ENCODE results near the gene GALE. TPM values are rescaled to one million over a fixed set of nuclear protein-coding genes. Genes with fewer than 3 reads are reported as not detected.

GALE gene
- total RNA-seq, 4 donors from 2014 or later, result 14.1 to 16.7 (median 15.0) TPM

DNA sequence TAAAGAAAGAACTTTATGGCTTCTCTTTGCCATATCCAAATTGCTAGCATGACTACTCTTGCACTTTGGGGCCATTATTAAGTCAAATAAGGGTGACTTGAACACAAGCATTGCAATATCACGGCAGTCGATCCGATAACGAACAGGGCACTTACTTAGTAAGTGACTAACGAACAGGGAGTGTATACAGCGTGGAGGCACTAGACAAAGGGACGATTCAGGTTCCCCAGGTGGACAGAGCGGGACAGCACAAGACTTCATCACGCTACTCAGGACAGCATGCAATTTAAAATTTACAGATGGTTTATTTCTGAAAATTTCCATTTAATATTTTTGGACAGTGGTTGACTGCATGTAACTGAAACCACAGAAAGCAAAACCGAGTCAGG, 27.7 kb downstream of the GALE start:
- no peak overlapping the region for H3K4me3 ChIP-seq
- H3K27ac ChIP-seq, result no peak overlapping the region
- H3K36me3 ChIP-seq, result no peaks in the 10 kb centered on the region
- intact Hi-C loops (cut with DNase I; ENCODE audit: low total_unique reads), result no loop called here
- H3K27me3 ChIP-seq, result no peaks in the 10 kb centered on the region
- no peaks in the 10 kb centered on the region for H3K9me3 ChIP-seq
- no peak for TF ChIP-seq POLR2A (IDR thresholded peaks at IDR 0.05)
- TF ChIP-seq, protein P1, sequence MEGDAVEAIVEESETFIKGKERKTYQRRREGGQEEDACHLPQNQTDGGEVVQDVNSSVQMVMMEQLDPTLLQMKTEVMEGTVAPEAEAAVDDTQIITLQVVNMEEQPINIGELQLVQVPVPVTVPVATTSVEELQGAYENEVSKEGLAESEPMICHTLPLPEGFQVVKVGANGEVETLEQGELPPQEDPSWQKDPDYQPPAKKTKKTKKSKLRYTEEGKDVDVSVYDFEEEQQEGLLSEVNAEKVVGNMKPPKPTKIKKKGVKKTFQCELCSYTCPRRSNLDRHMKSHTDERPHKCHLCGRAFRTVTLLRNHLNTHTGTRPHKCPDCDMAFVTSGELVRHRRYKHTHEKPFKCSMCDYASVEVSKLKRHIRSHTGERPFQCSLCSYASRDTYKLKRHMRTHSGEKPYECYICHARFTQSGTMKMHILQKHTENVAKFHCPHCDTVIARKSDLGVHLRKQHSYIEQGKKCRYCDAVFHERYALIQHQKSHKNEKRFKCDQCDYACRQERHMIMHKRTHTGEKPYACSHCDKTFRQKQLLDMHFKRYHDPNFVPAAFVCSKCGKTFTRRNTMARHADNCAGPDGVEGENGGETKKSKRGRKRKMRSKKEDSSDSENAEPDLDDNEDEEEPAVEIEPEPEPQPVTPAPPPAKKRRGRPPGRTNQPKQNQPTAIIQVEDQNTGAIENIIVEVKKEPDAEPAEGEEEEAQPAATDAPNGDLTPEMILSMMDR (IDR thresholded peaks at IDR 0.05), result no peak
- DNase-seq, result no peak
- H3K4me1 ChIP-seq, result peaks cover 0 to 6% of the 10 kb centered on the region in 2 donors

DNA sequence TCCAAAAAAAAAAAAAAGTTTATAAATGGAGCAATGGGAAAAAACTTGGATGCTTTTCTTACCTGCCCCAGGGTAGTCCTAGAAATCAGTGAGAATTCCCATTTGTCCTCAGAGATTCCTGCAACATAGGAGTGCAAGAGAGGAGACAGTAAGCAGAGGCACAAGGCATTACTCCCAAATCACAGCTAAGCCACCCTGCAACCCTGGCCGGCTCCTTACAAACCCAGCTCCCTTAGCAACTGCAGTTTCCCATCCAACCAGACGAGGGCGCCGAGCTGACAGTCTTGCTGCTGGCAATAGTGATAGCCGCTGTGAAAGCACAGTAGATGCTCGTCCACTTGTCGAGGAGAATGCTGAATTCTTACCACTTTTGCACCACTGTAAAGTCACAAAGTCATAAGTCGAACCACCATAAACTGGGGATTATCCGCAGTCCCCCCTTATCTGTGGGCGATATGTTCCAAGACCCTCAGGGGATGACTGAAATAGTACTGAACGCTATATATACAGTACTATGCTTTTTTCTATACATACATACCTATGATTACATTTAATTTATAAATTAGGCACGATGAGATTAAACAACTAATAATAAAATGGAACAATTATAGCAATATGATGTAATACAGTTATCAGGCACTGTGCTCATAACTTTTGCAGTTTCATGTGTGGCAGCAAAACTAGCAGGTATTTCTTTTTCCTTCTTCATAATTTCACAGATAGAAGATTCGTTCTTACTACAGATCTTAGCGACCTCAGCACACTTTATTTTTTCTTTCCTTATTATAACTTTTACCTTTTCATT, 28.3 kb downstream of the GALE start:
- peaks cover 0 to 4% of the 10 kb centered on the region in 2 donors for H3K4me1 ChIP-seq
- DNase-seq, result peak; percentile 84 to 85
- H3K9me3 ChIP-seq, result no peaks in the 10 kb centered on the region
- H3K27me3 ChIP-seq, result no peaks in the 10 kb centered on the region
- H3K4me3 ChIP-seq, result no peak overlapping the region
- intact Hi-C loops (cut with DNase I; ENCODE audit: low total_unique reads), result no loop called here
- no peaks in the 10 kb centered on the region for H3K36me3 ChIP-seq
- TF ChIP-seq, protein P1 (IDR thresholded peaks at IDR 0.05), result peak; percentile 73 to 88 (median 83)
- no peak for TF ChIP-seq POLR2A (IDR thresholded peaks at IDR 0.05)
- no peak overlapping the region for H3K27ac ChIP-seq

DNA sequence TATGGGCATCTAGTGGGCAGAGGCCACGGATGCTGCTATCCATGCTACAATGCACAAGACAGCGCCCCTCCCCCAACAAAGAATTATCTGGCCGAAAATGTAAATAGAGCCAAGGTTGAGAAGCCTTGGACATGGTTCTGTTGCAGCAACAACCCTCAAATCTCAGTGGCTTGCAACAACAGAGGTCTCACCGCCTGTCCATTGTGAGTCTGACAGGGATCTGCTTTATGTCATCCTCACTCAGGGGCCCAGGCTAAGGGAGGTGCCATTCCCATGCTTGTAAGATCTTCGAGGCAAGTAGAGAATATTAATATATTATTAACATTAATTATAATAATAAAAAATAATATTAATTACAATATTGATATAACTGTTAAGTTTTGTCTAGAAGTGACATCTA, 31.8 kb downstream of the GALE start:
- intact Hi-C loops (cut with DNase I; ENCODE audit: low total_unique reads), result no loop called here
- H3K36me3 ChIP-seq, result no peaks in the 10 kb centered on the region
- no peak overlapping the region for H3K4me3 ChIP-seq
- DNase-seq, result no peak
- no peaks in the 10 kb centered on the region for H3K9me3 ChIP-seq
- H3K27ac ChIP-seq, result no peak overlapping the region
- no peaks in the 10 kb centered on the region for H3K4me1 ChIP-seq
- TF ChIP-seq, protein P1 (IDR thresholded peaks at IDR 0.05), result no peak
- no peak for TF ChIP-seq POLR2A (IDR thresholded peaks at IDR 0.05)
- no peaks in the 10 kb centered on the region for H3K27me3 ChIP-seq

DNA sequence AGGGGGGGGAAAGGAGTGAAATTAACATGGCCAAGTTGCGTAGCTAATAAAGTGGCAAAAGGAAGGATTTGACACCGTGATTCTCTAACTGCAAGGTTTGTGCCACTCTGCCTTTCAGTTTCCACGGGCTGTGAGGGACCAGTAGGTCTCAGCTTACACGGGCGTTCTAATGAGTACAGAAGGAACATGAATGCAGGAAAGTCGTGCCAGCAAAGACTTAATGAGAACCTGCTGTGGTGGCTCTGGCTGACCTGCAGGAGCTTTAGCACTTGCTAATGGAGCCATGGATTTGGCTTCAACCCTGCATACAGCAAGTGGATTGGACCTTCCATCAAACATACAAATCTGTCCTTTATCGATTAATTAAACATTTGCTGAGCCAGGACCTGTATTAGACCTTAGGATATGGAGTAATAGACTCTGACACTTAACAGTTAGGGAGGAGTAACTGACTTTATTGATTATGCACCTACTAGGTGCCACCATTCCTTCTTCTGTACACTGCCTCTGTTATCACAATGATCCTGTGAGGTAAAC, 37.4 kb downstream of the GALE start:
- DNase-seq, result no peak
- Histone ChIP-seq H3K36me3 (no peaks in the 10 kb centered on the region), H3K4me3 (no peak overlapping the region), H3K27me3 (no peaks in the 10 kb centered on the region), H3K27ac (no peak overlapping the region), H3K4me1 (no peaks in the 10 kb centered on the region), H3K9me3 (no peaks in the 10 kb centered on the region)
- TF ChIP-seq POLR2A (IDR thresholded peaks at IDR 0.05), result no peak
- intact Hi-C loops (cut with DNase I; ENCODE audit: low total_unique reads), result no loop called here

DNA sequence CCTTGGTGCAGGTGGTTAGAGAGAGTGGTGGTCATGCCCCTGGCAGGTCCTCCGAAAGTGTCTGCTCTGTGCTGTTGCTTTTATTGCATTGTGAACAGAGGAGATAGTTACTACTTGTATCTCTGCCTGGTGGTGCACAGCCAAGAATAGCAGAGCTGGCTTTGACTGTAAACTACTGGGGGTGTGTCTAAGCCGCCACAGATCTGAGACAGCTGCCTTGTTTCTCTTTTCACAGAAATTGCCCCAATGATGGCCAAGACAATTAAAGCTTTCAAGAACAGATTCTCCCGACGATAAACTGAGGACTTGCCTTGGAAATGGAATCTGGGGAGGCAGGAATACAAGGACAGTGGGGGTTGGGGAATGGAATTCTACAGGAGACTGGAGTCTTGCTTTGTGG, 41.3 kb downstream of the GALE start:
- H3K9me3 ChIP-seq, result no peaks in the 10 kb centered on the region
- H3K4me3 ChIP-seq, result no peak overlapping the region
- H3K27me3 ChIP-seq, result no peaks in the 10 kb centered on the region
- intact Hi-C loops (cut with DNase I; ENCODE audit: low total_unique reads), result no loop called here
- no peak for TF ChIP-seq POLR2A (IDR thresholded peaks at IDR 0.05)
- TF ChIP-seq, protein P1 (IDR thresholded peaks at IDR 0.05), result no peak
- no peak for DNase-seq
- no peak overlapping the region for H3K27ac ChIP-seq
- H3K36me3 ChIP-seq, result peaks cover 0 to 3% of the 10 kb centered on the region in 2 donors
- H3K4me1 ChIP-seq, result no peaks in the 10 kb centered on the region

Data from uterus (tissue), 4 donors.